Measurements from ENCODE around the gene NPAS3.

- no peak for TF ChIP-seq CTCF (IDR thresholded peaks at IDR 0.05)
- TF ChIP-seq POLR2A (IDR thresholded peaks at IDR 0.05) = no peak
These were observed 494.7 kb downstream of the NPAS3 start for GRCh38 chr14:33433396-33433795.
